HG03135 (cell line): Measurements from ENCODE around the gene ADAMTS2.

ENCODE experiments used
- ATAC-seq: cut with Tn5 transposase; IDR thresholded peaks from one replicate; pipeline ENCODE4 v1.9.1; 2021; ENCODE audit warnings: mild to moderate bottlenecking, moderate library complexity; ENCODE audit not compliant: unreplicated experiment

Gene ADAMTS2

DNA sequence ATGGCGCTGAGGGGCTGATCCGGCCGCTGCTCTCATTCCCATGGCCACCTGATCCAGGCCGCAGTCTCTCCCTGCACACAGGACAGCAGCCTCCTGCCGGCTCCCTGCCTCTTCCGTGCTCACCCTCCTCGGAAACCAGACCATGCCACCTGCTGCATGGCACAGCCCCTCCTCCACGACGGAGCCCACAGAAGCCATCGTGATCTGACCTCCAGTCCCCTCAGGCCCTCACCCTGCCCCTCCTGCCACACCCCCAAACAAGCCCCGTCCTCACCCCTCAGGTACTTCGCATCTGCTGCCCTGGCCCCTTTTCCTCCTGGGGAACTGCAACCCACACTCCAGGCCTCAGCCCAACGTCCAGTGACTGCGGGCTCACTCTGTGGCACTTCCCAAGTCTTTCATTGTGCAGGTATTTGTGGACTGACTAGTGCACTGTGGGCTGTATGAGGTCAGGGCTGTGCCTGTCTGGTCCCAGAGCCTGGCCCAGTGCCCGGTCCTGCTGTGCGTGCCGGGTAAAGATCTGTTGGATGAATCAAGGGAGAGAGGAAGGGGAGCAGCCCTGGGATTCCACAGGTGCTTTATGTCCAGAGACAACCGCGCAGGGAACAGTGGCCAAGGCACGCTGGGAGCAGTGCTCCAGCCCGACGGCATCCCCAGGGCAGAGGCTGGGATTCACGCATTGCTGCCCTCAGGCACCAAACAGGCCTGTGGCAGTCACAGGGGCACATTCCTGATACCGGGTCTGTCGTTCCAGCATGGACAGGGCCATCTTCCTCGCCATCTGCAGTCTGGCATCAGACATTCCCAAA lies 86.1 kb downstream of the ADAMTS2 start:
- ATAC-seq = no peak

GRCh38 chr5:179258001-179258921 lies 87.0 kb downstream of the ADAMTS2 start:
- ATAC-seq = no peak

- no peak for ATAC-seq
These were observed 88.0 kb downstream of the ADAMTS2 start for GRCh38 chr5:179257176-179257682.

DNA sequence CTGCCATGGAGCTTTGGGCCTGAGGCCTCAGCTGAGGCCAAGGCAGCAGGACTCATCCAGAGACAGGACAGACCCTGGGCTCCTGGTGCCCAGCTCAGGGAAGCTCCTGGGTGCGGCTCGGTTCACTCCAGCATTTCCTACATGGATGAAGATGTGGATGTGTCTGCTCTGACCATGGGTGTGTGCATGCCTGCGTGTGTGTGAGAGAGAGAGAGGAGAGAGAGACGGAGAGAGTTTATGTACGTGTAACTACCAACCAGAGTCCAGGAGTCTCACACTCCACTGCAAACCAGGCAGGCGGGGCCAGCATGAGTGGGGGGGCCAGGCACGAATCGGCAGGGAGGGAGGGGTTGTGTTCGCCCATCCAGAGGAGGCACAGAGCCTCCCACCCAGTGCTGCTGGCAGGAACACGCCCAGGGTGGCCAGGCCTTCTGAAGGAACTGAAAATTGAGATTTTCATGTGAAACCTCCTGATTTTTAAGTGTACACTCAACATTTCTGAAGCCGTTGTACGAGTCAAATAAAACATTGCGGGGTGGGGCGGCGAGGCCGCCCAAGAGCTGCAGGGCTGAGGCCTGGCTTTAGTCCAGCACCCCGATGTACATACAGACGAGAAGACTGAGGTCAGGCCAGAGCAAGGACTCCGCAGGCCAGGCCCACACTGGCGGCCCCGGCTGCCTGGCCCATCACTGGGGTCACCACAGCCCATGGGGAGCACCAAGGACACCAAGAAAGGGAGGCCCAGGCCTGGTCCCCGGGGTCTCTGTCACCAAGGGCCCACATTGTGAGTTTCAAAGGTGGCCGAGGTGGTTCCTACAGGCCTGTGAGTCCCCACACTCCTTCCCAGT lies 88.7 kb downstream of the ADAMTS2 start:
- ATAC-seq = no peak

DNA sequence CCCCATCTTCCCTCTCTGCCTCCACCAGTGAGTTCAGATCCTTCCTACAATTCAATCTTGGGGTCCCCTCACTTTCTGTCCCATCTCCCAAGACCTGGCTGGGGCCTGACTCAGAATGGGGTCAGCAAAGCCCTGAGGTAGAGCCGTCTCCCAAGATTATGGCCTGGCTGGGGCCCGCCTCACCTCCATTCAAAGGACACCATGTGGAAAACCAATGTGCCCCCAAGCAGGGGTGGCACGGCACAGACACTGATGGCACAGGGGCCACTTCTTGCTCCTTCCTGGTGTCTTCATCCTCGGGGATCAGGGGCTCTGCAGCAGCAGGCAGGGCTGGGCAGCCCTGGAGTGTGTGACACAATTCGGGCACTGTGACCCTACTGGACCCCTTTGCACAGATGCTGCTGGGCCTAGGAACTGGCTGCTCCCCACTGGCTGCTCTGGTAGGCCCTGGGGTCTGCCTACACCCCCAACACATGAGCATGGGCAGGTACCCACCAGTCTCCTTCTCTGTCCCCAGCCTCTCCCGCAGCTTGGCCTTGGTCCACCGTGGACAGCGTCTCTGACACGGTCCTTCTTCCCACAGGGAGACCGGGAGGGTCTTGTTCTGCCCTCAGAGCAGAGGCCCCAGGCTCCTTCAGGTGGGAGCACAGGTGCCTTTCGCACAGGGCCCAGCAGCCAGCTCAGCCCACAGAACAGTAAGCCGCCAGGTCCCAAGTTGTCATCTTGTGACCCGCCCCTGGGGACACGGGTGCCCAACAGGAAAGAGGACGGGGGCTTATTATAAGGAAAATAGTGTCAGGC lies 89.5 kb downstream of the ADAMTS2 start:
- no peak for ATAC-seq

- ATAC-seq = no peak
These were observed 90.5 kb downstream of the ADAMTS2 start for GRCh38 chr5:179254638-179255271.

- ATAC-seq = no peak
These were observed 91.5 kb downstream of the ADAMTS2 start for GRCh38 chr5:179253730-179254129.

GRCh38 chr5:179251276-179251969 lies 93.8 kb downstream of the ADAMTS2 start:
- no peak for ATAC-seq

DNA sequence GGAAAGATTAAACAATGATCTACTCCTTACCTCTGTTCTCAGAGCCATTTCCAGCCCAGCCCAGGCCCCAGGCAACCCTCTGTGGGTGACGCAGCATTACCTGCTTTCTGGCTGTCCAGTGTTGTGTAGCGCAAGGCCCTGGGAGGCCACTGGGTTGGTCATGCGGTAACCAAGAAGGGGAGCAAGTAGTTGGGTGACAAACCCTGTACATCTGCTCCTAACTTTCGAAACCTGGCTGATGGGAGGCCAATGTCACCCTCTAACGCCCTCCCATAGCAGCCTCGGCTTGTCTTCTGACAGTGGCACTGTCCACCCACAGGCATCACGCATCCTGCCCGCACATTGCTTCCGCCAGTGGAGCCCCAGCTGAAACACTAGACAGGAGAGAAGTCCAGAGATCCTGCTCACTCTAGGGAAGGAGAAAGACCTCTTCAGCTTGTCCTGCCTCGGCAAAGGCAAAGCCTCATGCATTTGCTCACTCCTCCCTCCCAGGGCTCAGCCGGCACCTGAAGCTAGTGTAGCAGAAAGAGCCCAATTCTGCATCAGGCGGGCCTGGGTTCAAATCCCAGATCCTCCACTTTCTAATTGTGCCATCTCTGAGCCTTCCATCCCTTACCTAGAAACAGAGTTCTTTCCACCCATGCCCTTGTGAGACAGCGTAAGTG lies 94.6 kb downstream of the ADAMTS2 start:
- ATAC-seq = no peak

GRCh38 chr5:179246227-179246626 lies 99.0 kb downstream of the ADAMTS2 start:
- no peak for ATAC-seq

- ATAC-seq = no peak
These were observed 100.2 kb downstream of the ADAMTS2 start for GRCh38 chr5:179245031-179245430.

DNA sequence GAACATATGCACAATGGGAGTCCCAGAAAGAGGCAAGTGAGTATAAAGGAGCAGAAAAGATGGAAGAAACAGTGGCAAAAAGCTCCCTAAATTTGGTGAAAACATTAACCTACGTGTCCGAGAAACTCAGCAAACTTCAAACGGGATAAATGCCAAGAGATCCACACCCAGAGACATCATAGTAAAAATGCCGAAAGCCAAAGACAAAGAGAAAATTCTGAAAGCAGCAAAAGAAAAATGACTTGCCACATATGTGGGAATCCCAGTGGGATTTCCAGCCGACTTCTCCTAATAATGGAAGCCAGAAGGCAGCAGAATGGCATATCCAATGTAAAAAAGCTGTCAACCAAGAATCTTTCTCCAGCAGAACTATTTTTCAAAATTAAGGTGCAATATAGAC lies 101.2 kb downstream of the ADAMTS2 start:
- ATAC-seq = no peak

GRCh38 chr5:179243333-179243732 lies 101.9 kb downstream of the ADAMTS2 start:
- ATAC-seq = no peak

- no peak for ATAC-seq
These were observed 102.6 kb downstream of the ADAMTS2 start for GRCh38 chr5:179242676-179243075.

DNA sequence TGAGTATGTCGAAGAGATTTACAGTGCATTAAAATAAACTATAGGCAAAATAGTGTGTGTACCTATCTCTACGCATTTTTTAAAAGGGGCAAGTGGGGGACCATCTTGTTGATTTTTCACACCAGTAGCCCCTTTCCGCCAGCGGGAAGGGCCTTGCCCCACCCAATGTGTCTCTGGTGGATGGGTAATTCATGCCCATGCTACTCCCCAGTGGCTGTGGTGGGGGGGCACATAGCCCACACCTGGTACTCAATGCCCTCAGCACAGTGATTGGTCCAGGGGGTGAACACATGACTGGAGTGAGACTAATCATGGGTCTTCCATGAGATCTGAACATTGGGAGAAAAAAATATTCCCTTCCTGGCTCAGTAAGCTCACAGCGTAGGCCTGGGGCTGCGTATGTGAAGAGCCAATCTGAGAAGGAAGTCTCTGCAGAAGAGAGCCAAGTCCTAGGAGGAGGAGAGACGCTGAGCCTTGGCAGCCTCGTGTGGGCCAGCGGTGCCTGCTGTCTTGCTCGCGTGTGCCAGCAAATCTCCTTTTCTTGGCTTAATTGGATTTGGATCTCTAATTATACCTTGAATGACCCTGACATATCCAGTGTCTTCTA lies 103.4 kb downstream of the ADAMTS2 start:
- ATAC-seq = no peak

DNA sequence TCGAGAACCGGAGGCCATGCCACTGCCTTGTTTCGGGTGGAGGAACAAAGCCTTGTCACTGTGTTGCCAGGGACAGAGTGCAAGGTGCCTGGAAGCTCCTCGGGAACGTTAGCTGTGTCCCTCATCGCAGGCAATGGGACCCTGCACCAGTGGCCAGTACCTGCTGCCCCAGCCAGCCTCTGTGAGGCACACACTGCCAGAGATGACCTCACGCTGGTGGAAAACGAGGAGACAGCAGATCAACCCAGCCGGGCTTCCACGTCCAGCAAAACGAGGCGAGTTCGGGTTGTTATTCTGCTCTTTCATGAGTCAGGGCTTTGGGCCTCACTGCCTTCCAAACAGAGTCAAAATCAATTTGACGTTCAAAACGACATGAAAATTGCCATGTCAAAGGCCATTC lies 104.1 kb downstream of the ADAMTS2 start:
- ATAC-seq = no peak

DNA sequence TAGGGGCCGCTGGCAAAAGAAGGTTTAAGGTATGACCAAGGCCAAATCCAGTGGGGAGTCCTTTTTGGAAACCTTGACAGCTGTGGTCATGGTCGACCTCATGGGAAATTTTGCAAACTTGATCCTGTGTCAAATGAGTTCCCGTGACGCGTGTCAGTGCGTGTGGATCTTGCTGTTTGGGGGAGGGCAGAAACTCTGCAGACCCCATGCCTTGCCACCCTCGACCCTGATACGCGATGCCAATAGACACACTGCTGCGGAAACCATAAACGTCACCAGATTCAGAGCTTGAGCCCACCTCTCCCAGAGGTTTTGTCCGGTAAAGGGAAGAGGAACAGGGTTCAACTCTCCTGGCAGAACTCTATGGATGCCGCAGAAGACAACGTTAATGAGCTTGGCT lies 104.7 kb downstream of the ADAMTS2 start:
- ATAC-seq = no peak
